Transverse colon (tissue), 4 donors: ENCODE results near the gene ZNHIT1.

ENCODE experiments used
- CTCF ChIP-seq, 5 experiments: fragments of 200-600 bp in 3 of 5; fragments of 450-650 bp in 2 of 5; sonication (generic) in 3 of 5; IDR thresholded peaks; 1 replicate in 2 of 5; 2 replicates in 3 of 5; pipeline ENCODE4 v1.5.1; 2016 to 2017; ENCODE audit warnings: antibody characterized with exemption in 5 of 5, inconsistent platforms in 3 of 5, mild to moderate bottlenecking in 2 of 5, moderate library complexity in 1 of 5
- EP300 ChIP-seq: sonication (generic); formaldehyde crosslinking; IDR thresholded peaks from one replicate; pipeline ENCODE4 v1.6.1; 2017; ENCODE audit warnings: antibody characterized with exemption, low read depth
- POLR2A ChIP-seq: fragments of 450-650 bp; IDR thresholded peaks from one replicate; pipeline ENCODE4 v1.6.1; 2016; ENCODE audit warnings: antibody characterized with exemption, mild to moderate bottlenecking, moderate library complexity
- POLR2AphosphoS5 ChIP-seq, 3 donors: sonication (generic); formaldehyde crosslinking; IDR thresholded peaks; one replicate each; pipeline ENCODE4 v1.6.1; 2016; ENCODE audit warnings: antibody characterized with exemption in 3 of 3

DNA sequence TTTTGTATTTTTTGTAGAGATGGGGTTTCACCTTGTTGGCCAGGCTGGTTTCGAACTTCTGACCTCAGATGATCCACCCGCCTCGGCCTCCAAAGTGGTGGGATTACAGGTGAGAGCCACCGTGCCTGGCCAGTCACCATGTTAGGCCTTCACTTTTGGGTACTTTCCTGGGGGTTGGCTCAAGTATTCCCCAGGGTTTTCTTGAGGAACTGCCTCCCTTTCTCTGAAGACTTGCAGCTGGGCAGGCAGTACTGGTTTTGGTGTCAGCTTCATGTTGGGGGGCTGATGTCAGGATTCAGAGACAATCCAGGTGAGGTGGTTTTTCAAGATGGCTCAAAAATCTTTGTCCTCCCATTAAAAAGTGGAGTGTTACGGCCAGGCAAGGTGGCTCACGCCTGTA is 7.7 kb downstream of the ZNHIT1 start:
- no peak for TF ChIP-seq CTCF (IDR thresholded peaks at IDR 0.05)
- no peak for TF ChIP-seq POLR2A
- TF ChIP-seq POLR2AphosphoS5 (IDR thresholded peaks at IDR 0.05): no peak
- no peak for TF ChIP-seq EP300
